NT2/D1 (cell line): ENCODE measurements around the gene TSC22D3.

ENCODE experiments used
- DNase-seq: peaks from one replicate; pipeline ENCODE4 v3.0.0-alpha.2; 2011; ENCODE audit warnings: low read depth, low spot score
- H3K27me3 ChIP-seq: 2 replicates; pipeline ENCODE4 v1.6.0; 2011; ENCODE audit warnings: mild to moderate bottlenecking; ENCODE audit not compliant: insufficient read length, insufficient read depth
- H3K36me3 ChIP-seq: 2 replicates; pipeline ENCODE4 v1.6.1; 2011; ENCODE audit warnings: mild to moderate bottlenecking, low read length, mixed read lengths; ENCODE audit not compliant: insufficient read depth, insufficient read length
- H3K4me1 ChIP-seq: 2 replicates; pipeline ENCODE4 v1.5.1; 2011; ENCODE audit not compliant: insufficient read depth, insufficient read length
- H3K4me3 ChIP-seq: 2 replicates; pipeline ENCODE4 v1.5.1; 2011; ENCODE audit warnings: low read depth; ENCODE audit not compliant: insufficient read length
- H3K9ac ChIP-seq: 2 replicates; pipeline ENCODE4 v1.6.0; 2011; ENCODE audit warnings: low read depth; ENCODE audit not compliant: insufficient read length
- H3K9me3 ChIP-seq: 2 replicates; pipeline ENCODE4 v1.5.1; 2011; ENCODE audit warnings: mild to moderate bottlenecking, low read length; ENCODE audit not compliant: insufficient read depth
- SUZ12 ChIP-seq: IDR thresholded peaks from 2 replicates; pipeline ENCODE4 v1.6.1; 2011; ENCODE audit not compliant: insufficient read length, insufficient read depth; ENCODE audit errors: extremely low read depth
- YY1 ChIP-seq: IDR thresholded peaks from 2 replicates; pipeline ENCODE4 v1.6.1; 2011; ENCODE audit not compliant: insufficient read length, insufficient read depth
- ZNF274 ChIP-seq: IDR thresholded peaks from 2 replicates; pipeline ENCODE4 v1.6.1; 2011; ENCODE audit warnings: mild to moderate bottlenecking, low read depth, low read length

TSC22D3 gene

GRCh38 chrX:107748506-107748905 is 27.1 kb downstream of the TSC22D3 start:
- no peak overlapping the region for H3K9ac ChIP-seq

DNA sequence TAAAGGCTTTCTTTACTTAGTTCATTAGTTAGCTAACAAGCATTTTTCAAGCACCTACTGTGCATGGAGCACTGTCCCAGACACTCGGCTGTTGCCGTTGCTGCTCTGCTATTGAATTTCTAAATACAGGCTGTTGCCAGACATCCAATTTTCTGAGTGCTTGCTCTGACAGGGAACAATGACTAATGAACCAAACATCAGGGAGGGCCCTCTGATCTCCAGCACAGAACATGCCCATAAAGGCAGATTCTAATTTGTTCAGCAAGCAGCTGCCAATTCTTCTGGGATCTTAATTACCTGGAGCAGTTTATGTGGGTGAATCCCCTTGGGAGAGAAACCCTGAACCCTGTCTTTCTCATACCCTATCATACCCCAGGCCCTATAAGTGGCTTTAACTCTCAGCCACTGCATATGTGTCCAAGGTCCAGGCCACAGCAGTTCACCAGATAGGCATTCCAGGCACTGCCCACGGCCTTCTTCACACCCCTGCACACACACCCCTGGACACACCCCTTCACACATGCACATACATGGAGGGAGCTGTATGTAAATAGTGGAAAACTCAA is 27.9 kb downstream of the TSC22D3 start:
- TF ChIP-seq SUZ12: no peak
- DNase-seq: no peak

More at GRCh38 chrX:107748506-107748905, 27.1 kb downstream of the TSC22D3 start:
- peaks cover 8% of the 10 kb centered on the region for H3K4me1 ChIP-seq
- no peak for TF ChIP-seq SUZ12
- no peak for TF ChIP-seq YY1
- no peak for TF ChIP-seq ZNF274
- H3K9me3 ChIP-seq: no peaks in the 10 kb centered on the region
- peaks cover 4% of the 10 kb centered on the region for H3K27me3 ChIP-seq
- DNase-seq: no peak
- H3K4me3 ChIP-seq: no peak overlapping the region
- H3K36me3 ChIP-seq: no peaks in the 10 kb centered on the region

DNA sequence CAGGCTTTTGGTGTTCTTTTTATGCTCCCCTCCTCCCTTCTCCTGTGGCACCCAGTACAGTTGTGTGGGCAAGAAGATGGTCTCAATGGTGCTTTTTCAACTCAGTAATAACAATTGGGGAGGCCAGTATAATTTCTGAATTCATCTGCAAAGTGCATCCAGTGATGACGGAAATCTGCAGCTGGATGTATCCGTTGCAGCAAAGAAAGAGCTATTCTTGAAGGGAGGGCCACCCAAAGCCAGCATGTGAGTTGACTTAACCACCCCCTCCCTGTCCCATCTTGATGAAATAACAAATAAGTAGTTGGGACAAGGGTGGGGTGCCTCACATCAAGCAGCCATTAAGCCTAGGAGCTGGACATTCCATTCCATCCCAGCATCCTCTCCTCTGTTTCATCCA is 30.7 kb downstream of the TSC22D3 start:
- H3K4me1 ChIP-seq: peaks cover 5% of the 10 kb centered on the region
- TF ChIP-seq ZNF274: no peak
- no peak for TF ChIP-seq SUZ12
- no peak for TF ChIP-seq YY1
- no peak overlapping the region for H3K4me3 ChIP-seq
- H3K9ac ChIP-seq: no peak overlapping the region
- peaks cover 8% of the 10 kb centered on the region for H3K27me3 ChIP-seq
- no peaks in the 10 kb centered on the region for H3K9me3 ChIP-seq
- H3K36me3 ChIP-seq: no peaks in the 10 kb centered on the region
- no peak for DNase-seq

More for the DNA sequence above, 27.9 kb downstream of the TSC22D3 start:
- H3K36me3 ChIP-seq: no peaks in the 10 kb centered on the region
- H3K27me3 ChIP-seq: peaks cover 4% of the 10 kb centered on the region
- no peak overlapping the region for H3K4me3 ChIP-seq
- H3K4me1 ChIP-seq: peaks cover 6% of the 10 kb centered on the region
- H3K9ac ChIP-seq: no peak overlapping the region
- no peaks in the 10 kb centered on the region for H3K9me3 ChIP-seq

DNA sequence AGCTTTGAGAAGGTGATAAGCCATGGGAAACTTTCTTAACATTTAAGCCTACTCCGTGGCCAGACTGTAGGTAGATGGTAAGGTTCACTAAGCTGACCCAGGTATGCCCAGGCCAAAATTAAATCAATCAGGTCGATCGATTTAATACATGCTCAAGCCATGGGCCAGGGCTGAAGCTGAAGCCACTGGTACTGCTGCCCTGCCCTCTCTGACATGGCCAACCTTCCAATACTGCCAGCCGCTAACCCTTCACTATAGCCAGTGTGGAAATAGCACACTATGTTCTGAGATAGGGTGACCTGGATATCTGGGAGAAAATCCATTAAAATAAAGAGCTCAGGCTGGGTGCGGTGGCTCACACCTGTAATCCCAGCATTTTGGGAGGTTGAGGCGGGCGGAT is 31.6 kb downstream of the TSC22D3 start:
- Histone ChIP-seq H3K4me1 (peaks cover 5% of the 10 kb centered on the region), H3K36me3 (no peaks in the 10 kb centered on the region), H3K27me3 (peaks cover 8% of the 10 kb centered on the region), H3K9me3 (no peaks in the 10 kb centered on the region), H3K4me3 (no peak overlapping the region), H3K9ac (no peak overlapping the region)
- no peak for DNase-seq
- TF ChIP-seq YY1: no peak
- no peak for TF ChIP-seq SUZ12
- TF ChIP-seq ZNF274: no peak

DNA sequence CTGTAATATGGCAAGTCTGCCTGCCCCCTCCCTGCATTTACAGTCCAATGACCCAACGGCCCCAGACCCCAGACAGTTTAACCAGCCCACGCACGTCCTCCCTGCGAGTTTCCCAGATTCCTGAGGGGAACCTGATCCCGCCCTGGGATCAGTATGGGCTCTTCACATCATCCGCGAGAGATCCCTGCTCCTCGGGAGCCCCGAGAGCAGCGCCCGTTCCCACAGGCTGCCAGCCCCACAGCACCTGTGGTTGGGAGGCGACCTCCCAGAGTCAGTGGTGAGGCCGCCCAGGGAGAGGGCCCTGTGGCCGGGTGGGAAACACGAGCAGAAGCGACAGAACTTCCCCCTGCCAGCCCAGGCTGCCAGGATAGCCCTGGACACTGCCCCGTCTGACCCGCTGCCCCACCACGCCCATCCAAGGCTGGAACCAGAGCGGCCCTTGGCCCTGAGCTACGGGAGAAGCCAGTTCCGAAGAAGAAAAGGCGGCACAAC is 32.8 kb downstream of the TSC22D3 start:
- peak overlapping the region; percentile 66 for H3K9ac ChIP-seq
- H3K36me3 ChIP-seq: no peaks in the 10 kb centered on the region
- DNase-seq: no peak
- H3K4me3 ChIP-seq: peak overlapping the region; percentile 31
- peaks cover 8% of the 10 kb centered on the region for H3K27me3 ChIP-seq
- H3K4me1 ChIP-seq: peaks cover 8% of the 10 kb centered on the region
- no peaks in the 10 kb centered on the region for H3K9me3 ChIP-seq
- no peak for TF ChIP-seq SUZ12
- TF ChIP-seq YY1: no peak
- TF ChIP-seq ZNF274: no peak

DNA sequence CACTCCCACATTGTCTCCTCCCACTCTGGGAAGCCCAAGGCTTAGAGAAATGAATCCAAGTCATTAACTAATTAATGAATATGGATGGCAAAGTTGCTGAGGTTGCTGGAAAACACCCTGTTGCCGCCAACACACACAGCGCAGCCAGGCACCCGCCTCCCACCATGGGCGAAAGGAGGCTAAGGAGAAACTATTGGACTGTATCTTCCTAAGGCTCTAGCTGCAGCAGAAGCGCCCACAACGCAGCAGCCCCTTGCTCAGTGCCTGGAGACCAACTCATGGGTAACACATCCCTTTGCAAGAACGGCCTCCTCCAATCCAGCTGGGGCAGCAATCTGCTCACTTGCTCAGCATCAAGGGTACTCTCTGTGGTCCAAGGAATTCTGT is 34.2 kb downstream of the TSC22D3 start:
- peaks cover 9% of the 10 kb centered on the region for H3K4me1 ChIP-seq
- no peaks in the 10 kb centered on the region for H3K9me3 ChIP-seq
- peak overlapping the region; percentile 63 for H3K9ac ChIP-seq
- DNase-seq: no peak
- no peaks in the 10 kb centered on the region for H3K36me3 ChIP-seq
- peak overlapping the region; percentile 13 for H3K4me3 ChIP-seq
- H3K27me3 ChIP-seq: peaks cover 8% of the 10 kb centered on the region
- TF ChIP-seq SUZ12 (no peak), YY1 (no peak), ZNF274 (no peak)

DNA sequence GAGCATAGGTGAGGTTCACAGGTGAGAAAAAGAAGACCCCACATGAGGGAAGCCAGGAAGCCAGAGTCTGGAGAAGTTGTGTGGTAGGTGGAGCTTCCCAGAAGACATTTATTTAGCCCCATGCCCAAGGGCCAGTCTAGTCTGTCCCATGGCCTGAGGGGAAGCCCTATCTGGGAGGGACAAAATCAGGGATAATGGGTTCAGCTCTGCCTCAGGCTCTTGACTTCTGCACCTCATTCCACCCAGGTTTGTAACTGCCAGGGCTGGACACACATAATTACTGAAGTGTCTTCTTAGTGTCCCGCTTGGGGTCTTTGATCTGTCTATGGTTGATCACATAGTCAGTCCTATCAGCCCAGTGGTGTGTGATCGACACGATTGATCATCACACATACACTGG is 36.0 kb downstream of the TSC22D3 start:
- DNase-seq: no peak
- Histone ChIP-seq H3K9ac (no peak overlapping the region), H3K9me3 (no peaks in the 10 kb centered on the region), H3K4me1 (peaks cover 13% of the 10 kb centered on the region), H3K36me3 (no peaks in the 10 kb centered on the region), H3K27me3 (peaks cover 4% of the 10 kb centered on the region), H3K4me3 (no peak overlapping the region)
- TF ChIP-seq YY1 (no peak), SUZ12 (no peak), ZNF274 (no peak)
